ENCODE data around the gene MPZL2.

DNA sequence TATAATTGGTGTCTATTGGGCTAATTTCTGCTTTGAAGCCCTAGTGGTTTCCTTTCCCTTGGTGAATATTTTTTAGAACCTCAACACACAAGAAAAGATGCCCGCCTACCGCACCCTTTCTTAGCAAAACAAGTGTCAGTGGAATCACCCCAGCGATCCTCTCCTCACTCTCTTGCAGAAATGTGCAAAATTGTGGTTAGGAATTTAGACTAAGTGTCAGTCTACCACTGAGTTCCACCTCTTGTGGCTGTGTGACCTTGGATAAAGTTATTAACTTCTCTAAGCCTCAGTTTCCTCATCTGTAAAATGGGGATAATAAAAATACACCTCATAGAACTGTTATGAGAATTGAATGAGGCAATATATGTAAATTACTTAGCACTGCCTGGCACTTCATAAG, 34.0 kb downstream of the MPZL2 start:
- TF ChIP-seq CTCF (IDR thresholded peaks at IDR 0.05; ENCODE audit: borderline replicate concordance, extremely low read depth, low read length, poor library complexity, severe bottlenecking) = no peak
- no peak for TF ChIP-seq EZH2 (IDR thresholded peaks at IDR 0.05; ENCODE audit: borderline replicate concordance, low read depth, low read length, severe bottlenecking)

Measured in DND-41 (cell line).